Measurements from ENCODE around the gene PTDSS2. TPM values are rescaled to one million over a fixed set of nuclear protein-coding genes. Genes with fewer than 3 reads are reported as not detected.

Gene PTDSS2
- total and polyA plus RNA-seq, 2 of the 13 experiments (the other 11 are each of a cell fraction or from before 2014, with no cell fraction given), result 21.7 to 26.4 TPM

DNA sequence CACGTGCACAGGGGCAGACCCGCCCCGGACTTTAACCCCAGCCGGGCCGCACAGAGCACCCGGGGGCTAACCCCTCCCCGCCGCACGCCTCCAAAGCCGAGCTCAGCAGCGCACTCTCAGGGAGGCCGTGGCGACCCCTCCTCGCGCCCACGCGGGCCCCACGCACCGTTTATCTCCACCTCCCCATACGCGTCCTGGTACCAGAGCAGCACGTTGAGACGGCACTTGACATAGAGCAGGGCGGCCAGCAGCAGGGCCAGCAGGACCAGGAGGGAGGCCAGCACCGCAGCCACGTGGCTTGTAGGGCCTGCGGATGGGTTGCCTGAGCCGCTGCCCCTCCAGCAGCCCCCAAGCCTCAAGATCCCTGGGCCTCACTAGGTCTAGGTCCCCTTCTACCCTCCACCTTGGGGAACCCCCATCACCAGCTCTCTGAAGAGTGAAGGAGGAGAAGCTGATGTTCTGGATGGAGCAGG, 42.4 kb upstream of the PTDSS2 start:
- in situ Hi-C loops (cut with HindIII; ENCODE audit: extremely low pct_ligation_motif_present, low pct_unique_long_range_greater_than_20kb), result loop anchor here (5.0 kb wide), 1 partner anchor 35 kb away; the partner anchor contains the start of gene ANO9
- no TSS peak for BruUV-seq (replicated peaks)
- WGBS (ENCODE audit: low lambda C conversion rate), result 96% methylated on average over 28 of the region's 28 CpGs
- 0 out of 2 replicates have a peak, but pooled peaks have one; percentile 16 for TF ChIP-seq HOXA3 (CRISPR knock-in tag; IDR thresholded peaks at IDR 0.05)
- TF ChIP-seq JDP2 (CRISPR knock-in tag; IDR thresholded peaks at IDR 0.05; ENCODE audit: borderline replicate concordance), result no peak
- TF ChIP-seq NONO (IDR thresholded peaks at IDR 0.05), result no peak
- TF ChIP-seq NONO (CRISPR knock-in tag; conservative IDR thresholded peaks at IDR 0.05), result no peak
- TF ChIP-seq AGO2 (optimal IDR thresholded peaks at IDR 0.05; ENCODE audit: low read depth, low read length), result peak; percentile 69
- no peak for TF ChIP-seq TCF12 (IDR thresholded peaks at IDR 0.05)
- TF ChIP-seq TCF12 (CRISPR knock-in tag; IDR thresholded peaks at IDR 0.05), result no peak
- TF ChIP-seq, protein P1, sequence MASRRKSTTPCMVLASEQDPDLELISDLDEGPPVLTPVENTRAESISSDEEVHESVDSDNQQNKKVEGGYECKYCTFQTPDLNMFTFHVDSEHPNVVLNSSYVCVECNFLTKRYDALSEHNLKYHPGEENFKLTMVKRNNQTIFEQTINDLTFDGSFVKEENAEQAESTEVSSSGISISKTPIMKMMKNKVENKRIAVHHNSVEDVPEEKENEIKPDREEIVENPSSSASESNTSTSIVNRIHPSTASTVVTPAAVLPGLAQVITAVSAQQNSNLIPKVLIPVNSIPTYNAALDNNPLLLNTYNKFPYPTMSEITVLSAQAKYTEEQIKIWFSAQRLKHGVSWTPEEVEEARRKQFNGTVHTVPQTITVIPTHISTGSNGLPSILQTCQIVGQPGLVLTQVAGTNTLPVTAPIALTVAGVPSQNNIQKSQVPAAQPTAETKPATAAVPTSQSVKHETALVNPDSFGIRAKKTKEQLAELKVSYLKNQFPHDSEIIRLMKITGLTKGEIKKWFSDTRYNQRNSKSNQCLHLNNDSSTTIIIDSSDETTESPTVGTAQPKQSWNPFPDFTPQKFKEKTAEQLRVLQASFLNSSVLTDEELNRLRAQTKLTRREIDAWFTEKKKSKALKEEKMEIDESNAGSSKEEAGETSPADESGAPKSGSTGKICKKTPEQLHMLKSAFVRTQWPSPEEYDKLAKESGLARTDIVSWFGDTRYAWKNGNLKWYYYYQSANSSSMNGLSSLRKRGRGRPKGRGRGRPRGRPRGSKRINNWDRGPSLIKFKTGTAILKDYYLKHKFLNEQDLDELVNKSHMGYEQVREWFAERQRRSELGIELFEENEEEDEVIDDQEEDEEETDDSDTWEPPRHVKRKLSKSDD (CRISPR knock-in tag; IDR thresholded peaks at IDR 0.05; ENCODE audit: low read depth), result 0 out of 2 replicates have a peak, but pooled peaks have one; percentile 31
- no peak for TF ChIP-seq ZSCAN12 (CRISPR knock-in tag; IDR thresholded peaks at IDR 0.05)
- peaks cover 33% of the 10 kb centered on the region for H3K4me1 ChIP-seq (ENCODE audit: insufficient read depth, low read length)
- POLR2A ChIA-PET, result interaction anchor here (0.6 to 1.7 kb wide), 5 partner anchors 11 to 128 kb away, joined by 3 to 6 read pairs (median 5); partner anchors contain the start of genes HRAS, PKP3 and PTDSS2
- FAIRE-seq (no peak), DNase-seq (ENCODE audit: low spot score) (no peak), ATAC-seq (no peak)
- no peaks in the 10 kb centered on the region for H4K20me1 ChIP-seq (ENCODE audit: insufficient read depth, low read length)
- H3K27me3 ChIP-seq (ENCODE audit: control insufficient read depth in 1 of 2, insufficient read depth in 2 of 2, low read length in 2 of 2), result no peaks in the 10 kb centered on the region
- no peak overlapping the region for H3K4me3 ChIP-seq (replicated peaks in 1 of 3; ENCODE audit: insufficient read depth in 1 of 3, low read depth in 2 of 3, low read length in 3 of 3)
- H3K9ac ChIP-seq (ENCODE audit: insufficient read depth, low read depth, low read length), result no peak overlapping the region
- no peak overlapping the region for H3K4me2 ChIP-seq (ENCODE audit: low read depth, low read length)
- H3K36me3 ChIP-seq (replicated peaks in 1 of 2; ENCODE audit: control insufficient read depth in 1 of 2, insufficient read depth in 2 of 2, low read length in 2 of 2), result peaks cover 3 to 11% of the 10 kb centered on the region in 2 experiments; a peak in 3 of 5 replicates
- intact Hi-C loops (cut with micrococcal nuclease; ENCODE audit: unreplicated experiment), result loop anchor here (5.0 kb wide), 1 partner anchor 40 kb away; no protein-coding TSS in a partner anchor
- no peak overlapping the region for H2AFZ ChIP-seq (ENCODE audit: low read length)
- CTCF ChIA-PET (ENCODE audit: low intra/inter-chr PET ratio, low total read pairs), result no interaction called here
- no peaks in the 10 kb centered on the region for H3K79me2 ChIP-seq (ENCODE audit: insufficient read depth, low read length)
- H3K9me3 ChIP-seq (ENCODE audit: low read length), result no peaks in the 10 kb centered on the region
- H3K27ac ChIP-seq (ENCODE audit: extremely low read length, insufficient read depth, low read length), result no peak overlapping the region
